Loucy (cell line): Measurements from ENCODE around the gene PLGLB1.
"Not testable (repeated sequence)": the region's sequence is repeated elsewhere in the genome, so short reads cannot be mapped to it uniquely, and the experiment has no call there.

Source experiments
- EZH2phosphoT487 ChIP-seq: fragments of 200-600 bp; IDR thresholded peaks from 2 replicates; pipeline ENCODE4 v1.6.1; 2018; ENCODE audit warnings: antibody characterized with exemption, mild to moderate bottlenecking, moderate library complexity, borderline replicate concordance
- TF ChIP-seq, protein P1 (sequence below): fragments of 200-600 bp; sonication (generic); conservative IDR thresholded peaks from 2 replicates; pipeline ENCODE4 v1.5.1; 2014; ENCODE audit warnings: mild to moderate bottlenecking, antibody characterized with exemption, low read length

DNA sequence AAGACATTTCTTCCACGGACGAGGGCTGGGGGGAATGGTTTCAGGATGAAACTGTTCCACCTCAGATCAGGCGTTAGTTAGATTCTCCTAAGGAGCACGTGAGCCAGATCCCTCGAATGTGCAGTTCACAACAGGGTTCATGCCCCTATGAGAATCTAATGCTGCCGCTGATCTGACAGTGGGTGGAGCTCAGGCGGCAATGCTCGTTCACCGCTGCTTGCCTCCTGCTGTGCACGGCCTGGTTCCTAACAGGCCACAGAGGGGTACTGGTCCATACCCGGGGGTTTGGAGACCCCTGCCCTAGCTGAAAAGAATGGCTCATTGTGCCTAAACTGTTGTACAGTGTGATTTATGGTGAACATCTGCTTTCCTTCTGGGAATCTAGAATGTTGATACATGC is 34.8 kb upstream of the PLGLB1 start:
- TF ChIP-seq, protein P1, sequence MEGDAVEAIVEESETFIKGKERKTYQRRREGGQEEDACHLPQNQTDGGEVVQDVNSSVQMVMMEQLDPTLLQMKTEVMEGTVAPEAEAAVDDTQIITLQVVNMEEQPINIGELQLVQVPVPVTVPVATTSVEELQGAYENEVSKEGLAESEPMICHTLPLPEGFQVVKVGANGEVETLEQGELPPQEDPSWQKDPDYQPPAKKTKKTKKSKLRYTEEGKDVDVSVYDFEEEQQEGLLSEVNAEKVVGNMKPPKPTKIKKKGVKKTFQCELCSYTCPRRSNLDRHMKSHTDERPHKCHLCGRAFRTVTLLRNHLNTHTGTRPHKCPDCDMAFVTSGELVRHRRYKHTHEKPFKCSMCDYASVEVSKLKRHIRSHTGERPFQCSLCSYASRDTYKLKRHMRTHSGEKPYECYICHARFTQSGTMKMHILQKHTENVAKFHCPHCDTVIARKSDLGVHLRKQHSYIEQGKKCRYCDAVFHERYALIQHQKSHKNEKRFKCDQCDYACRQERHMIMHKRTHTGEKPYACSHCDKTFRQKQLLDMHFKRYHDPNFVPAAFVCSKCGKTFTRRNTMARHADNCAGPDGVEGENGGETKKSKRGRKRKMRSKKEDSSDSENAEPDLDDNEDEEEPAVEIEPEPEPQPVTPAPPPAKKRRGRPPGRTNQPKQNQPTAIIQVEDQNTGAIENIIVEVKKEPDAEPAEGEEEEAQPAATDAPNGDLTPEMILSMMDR: not testable (repeated sequence)
- not testable (repeated sequence) for TF ChIP-seq EZH2phosphoT487
